ENCODE data around the gene RAB20.
"Not testable (repeated sequence)": the region's sequence is repeated elsewhere in the genome, so short reads cannot be mapped to it uniquely, and the experiment has no call there.

Gene RAB20

GRCh38 chr13:110561344-110562035, at the start of gene RAB20:
Gene RAB20 (minus strand): TSS chr13:110561722. CDS start chr13:110561519, 203 bp downstream.
- FAIRE-seq, result no peak

- FAIRE-seq, result no peak
Observed at GRCh38 chr13:110610955-110611595, 49.6 kb upstream of the RAB20 start.

GRCh38 chr13:110607675-110608224, 46.2 kb upstream of the RAB20 start:
- FAIRE-seq, result no peak

GRCh38 chr13:110606281-110606680, 44.8 kb upstream of the RAB20 start:
- FAIRE-seq, result not testable (repeated sequence)

GRCh38 chr13:110605132-110605531, 43.6 kb upstream of the RAB20 start:
- FAIRE-seq, result no peak

GRCh38 chr13:110600980-110601379, 39.5 kb upstream of the RAB20 start:
- no peak for FAIRE-seq

- no peak for FAIRE-seq
Observed at GRCh38 chr13:110600261-110600819, 38.8 kb upstream of the RAB20 start.

- no peak for FAIRE-seq
Observed at GRCh38 chr13:110597041-110597689, 35.6 kb upstream of the RAB20 start.

- no peak for FAIRE-seq
Observed at GRCh38 chr13:110593430-110594130, 32.1 kb upstream of the RAB20 start.

GRCh38 chr13:110592665-110593064, 31.1 kb upstream of the RAB20 start:
- no peak for FAIRE-seq

GRCh38 chr13:110590577-110590976, 29.1 kb upstream of the RAB20 start:
- no peak for FAIRE-seq

GRCh38 chr13:110589793-110590390, 28.4 kb upstream of the RAB20 start:
- no peak for FAIRE-seq

GRCh38 chr13:110583178-110583865, 21.8 kb upstream of the RAB20 start:
- no peak for FAIRE-seq

GRCh38 chr13:110582421-110582954, 21.0 kb upstream of the RAB20 start:
- FAIRE-seq, result no peak

- no peak for FAIRE-seq
Observed at GRCh38 chr13:110581506-110582185, 20.1 kb upstream of the RAB20 start.

GRCh38 chr13:110580800-110581199, 19.3 kb upstream of the RAB20 start:
- no peak for FAIRE-seq

- FAIRE-seq, result no peak
Observed at GRCh38 chr13:110578363-110578762, 16.8 kb upstream of the RAB20 start.

- FAIRE-seq, result no peak
Observed at GRCh38 chr13:110576736-110577476, 15.4 kb upstream of the RAB20 start.

- no peak for FAIRE-seq
Observed at GRCh38 chr13:110576070-110576394, 14.5 kb upstream of the RAB20 start.
